ENCODE data around the gene CFAP92. TPM values are rescaled to one million over a fixed set of nuclear protein-coding genes. Genes with fewer than 3 reads are reported as not detected.
A peak's percentile ranks its signal among the peaks of the same experiment; 100 is the strongest.

The CFAP92 gene
- total RNA-seq, 1 experiment from 2014 or later: 0.92 TPM

GRCh38 chr3:129040039-129040336 is 46.1 kb upstream of the CFAP92 start:
- no peak overlapping the region for H2BK20ac ChIP-seq (ENCODE audit: low read depth, low read length, poor library complexity, severe bottlenecking)
- no peak overlapping the region for H3K14ac ChIP-seq (ENCODE audit: insufficient read depth, low read length)
- H3K27me3 Mint-ChIP-seq (ENCODE audit: low read depth): no peaks in the 10 kb centered on the region
- no peaks in the 10 kb centered on the region for H3K27me3 ChIP-seq (ENCODE audit: insufficient read depth, low read length)
- no peak overlapping the region for H3K4ac ChIP-seq (ENCODE audit: low read depth, low read length)
- no peaks in the 10 kb centered on the region for H3K79me2 ChIP-seq (ENCODE audit: insufficient read depth, low read length)
- H3K4me1 Mint-ChIP-seq: peaks cover 15 to 36% of the 10 kb centered on the region in 2 experiments
- no peak overlapping the region for H2BK5ac ChIP-seq (ENCODE audit: insufficient read length, low read length)
- H3T11ph ChIP-seq (ENCODE audit: low read length): no peak overlapping the region
- no peak overlapping the region for H2AK5ac ChIP-seq (ENCODE audit: insufficient read length, low read length)
- H4K5ac ChIP-seq (ENCODE audit: insufficient read length, low read depth, low read length): no peak overlapping the region
- no peak overlapping the region for H2AFZ ChIP-seq (ENCODE audit: low read length)
- no peak overlapping the region for H3K27ac ChIP-seq (ENCODE audit: insufficient read length, low read depth, low read length)
- no peak overlapping the region for H2BK120ac ChIP-seq (ENCODE audit: low read depth, low read length, poor library complexity, severe bottlenecking)
- no CpG with 5 or more reads among the region's 3 CpGs for WGBS (ENCODE audit: extremely low coverage, insufficient read length, low lambda C conversion rate)
- H3K23me2 ChIP-seq (ENCODE audit: insufficient read length, low read depth, low read length, poor library complexity, severe bottlenecking): no peaks in the 10 kb centered on the region
- H3K9me3 ChIP-seq (ENCODE audit: control insufficient read depth, low read depth, low read length): no peaks in the 10 kb centered on the region
- no peak overlapping the region for H4K8ac ChIP-seq (replicated peaks; ENCODE audit: insufficient read length, low read depth, low read length)
- H3K4me1 ChIP-seq (ENCODE audit: insufficient read depth, low read length): no peaks in the 10 kb centered on the region; the same call in 1 of the 2 replicates
- no peak overlapping the region for H3K9ac ChIP-seq (ENCODE audit: extremely low read depth, insufficient read length, low read length)
- H2BK15ac ChIP-seq (ENCODE audit: low read depth, low read length): no peak overlapping the region
- no peak overlapping the region for H3K4me2 ChIP-seq (ENCODE audit: insufficient read depth, insufficient read length, low read length)
- H3K9me3 Mint-ChIP-seq: peaks cover 4 to 8% of the 10 kb centered on the region in 2 experiments; a peak in 4 of 5 replicates
- H3K79me1 ChIP-seq (ENCODE audit: insufficient read depth, low read depth, low read length, poor library complexity, severe bottlenecking): no peaks in the 10 kb centered on the region
- DNase-seq: no peak
- H3K18ac ChIP-seq (ENCODE audit: insufficient read length, low read depth, low read length): no peak overlapping the region
- no peak overlapping the region for H3K23ac ChIP-seq (ENCODE audit: insufficient read length, low read depth, low read length)
- H2BK12ac ChIP-seq (ENCODE audit: insufficient read length, low read depth, low read length): no peak overlapping the region
- H4K91ac ChIP-seq (ENCODE audit: insufficient read length, low read depth, low read length): no peak overlapping the region
- peak overlapping the region in 1 of 2 experiments; percentile 25; a peak in 1 of 5 replicates for H3K4me3 Mint-ChIP-seq
- no peak overlapping the region for H3K27ac Mint-ChIP-seq
- H3K36me3 Mint-ChIP-seq (ENCODE audit: insufficient read depth in 1 of 3, low read depth in 3 of 3): no peaks in the 10 kb centered on the region; a peak in 1 of 7 replicates
- no peak overlapping the region for H3K56ac ChIP-seq (ENCODE audit: insufficient read length, low read depth, low read length)
- no peak for TF ChIP-seq CTCF (conservative IDR thresholded peaks at IDR 0.05)
- no peaks in the 10 kb centered on the region for H4K20me1 ChIP-seq (ENCODE audit: control insufficient read depth, insufficient read depth, insufficient read length)
